HG03108 (cell line): Measurements from ENCODE around the gene LIMS2.

Experiments used
- ATAC-seq: cut with Tn5 transposase; IDR thresholded peaks from one replicate; pipeline ENCODE4 v1.9.1; 2021; ENCODE audit warnings: moderate library complexity; ENCODE audit not compliant: unreplicated experiment

The LIMS2 gene

GRCh38 chr2:127608061-127609030, 67.0 kb downstream of the LIMS2 start:
- ATAC-seq, result no peak

DNA sequence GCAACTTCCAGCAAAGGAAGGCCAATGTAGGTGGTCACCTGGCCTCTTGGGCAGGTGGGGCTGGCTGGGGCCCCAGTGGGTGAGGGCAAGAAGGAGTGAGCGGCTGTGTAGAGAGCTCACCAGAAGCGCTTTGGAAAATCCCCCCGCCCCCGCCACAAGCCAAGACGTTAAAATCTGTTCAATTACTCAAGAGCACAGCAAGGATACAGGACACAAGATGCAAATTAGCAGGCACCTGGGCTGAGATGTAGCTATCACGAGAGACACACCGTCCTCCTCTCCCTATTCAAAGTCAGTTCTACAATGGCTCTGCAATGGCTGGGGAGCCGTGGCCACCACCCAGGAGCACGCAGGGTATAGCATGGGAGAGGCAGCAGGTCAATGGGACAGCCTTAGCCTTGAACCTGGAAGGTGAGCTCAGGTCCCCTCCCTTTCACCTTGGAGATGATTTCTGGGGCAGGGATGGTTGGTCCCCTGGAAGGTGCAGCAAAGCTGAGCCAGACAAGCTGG, 67.9 kb downstream of the LIMS2 start:
- no peak for ATAC-seq

DNA sequence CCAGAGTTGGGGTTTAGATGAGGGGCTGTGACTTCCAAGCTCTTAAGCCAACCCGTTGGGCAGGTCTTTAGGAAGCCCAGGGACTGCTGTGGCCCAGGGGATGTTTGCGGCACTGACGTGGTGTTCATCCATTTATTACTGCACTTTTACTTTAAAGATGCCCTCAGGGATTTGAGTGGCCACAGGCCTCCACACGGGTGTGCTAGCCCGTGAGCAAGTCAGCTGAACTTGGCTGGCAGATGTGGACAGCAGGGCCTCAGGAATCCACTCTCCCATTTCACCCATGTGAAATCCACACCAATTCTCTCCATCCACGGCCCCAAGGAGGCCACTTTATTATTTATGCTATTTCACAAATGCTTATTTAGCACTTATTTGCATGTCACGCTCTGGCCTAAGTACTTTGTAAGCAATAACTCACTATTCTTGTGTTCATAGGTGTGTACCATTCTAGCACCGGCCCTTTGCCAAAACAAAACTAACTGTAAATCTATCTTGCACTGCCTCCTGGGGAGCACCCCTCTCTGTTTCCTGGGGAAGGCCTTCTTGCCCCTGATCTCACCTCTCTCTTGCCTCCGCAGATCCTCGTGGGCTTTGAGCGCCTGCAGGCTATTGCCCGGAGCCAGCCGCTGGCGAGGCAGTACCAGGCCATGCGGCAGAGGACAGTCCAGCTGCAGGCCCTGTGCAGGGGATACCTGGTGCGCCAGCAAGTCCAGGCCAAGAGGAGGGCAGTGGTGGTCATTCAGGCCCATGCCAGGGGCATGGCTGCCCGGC, 68.5 kb downstream of the LIMS2 start:
- no peak for ATAC-seq

- no peak for ATAC-seq
Measured at GRCh38 chr2:127605691-127606263, 69.6 kb downstream of the LIMS2 start.

DNA sequence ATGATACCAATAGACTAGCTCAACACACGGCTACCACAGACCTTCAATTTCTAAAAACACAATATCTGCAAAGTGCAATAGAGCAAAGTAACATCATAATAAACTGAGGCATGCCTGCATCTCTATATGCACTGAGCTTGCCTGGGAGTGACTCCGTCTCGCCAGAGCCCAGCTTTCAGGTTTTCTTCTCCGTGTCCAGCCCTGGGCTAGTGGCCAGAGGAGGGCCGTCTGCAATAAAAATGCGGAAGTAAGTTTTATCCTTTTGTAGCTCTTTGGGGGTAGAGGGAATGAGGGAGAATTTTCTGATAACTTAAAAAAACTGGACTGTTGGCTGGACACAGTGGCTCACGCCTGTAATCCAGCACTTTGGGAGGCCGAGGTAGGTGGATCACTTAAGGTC, 70.3 kb downstream of the LIMS2 start:
- no peak for ATAC-seq

GRCh38 chr2:127599211-127599610, 76.1 kb downstream of the LIMS2 start:
- no peak for ATAC-seq

- no peak for ATAC-seq
Measured at GRCh38 chr2:127598711-127599110, 76.6 kb downstream of the LIMS2 start.

DNA sequence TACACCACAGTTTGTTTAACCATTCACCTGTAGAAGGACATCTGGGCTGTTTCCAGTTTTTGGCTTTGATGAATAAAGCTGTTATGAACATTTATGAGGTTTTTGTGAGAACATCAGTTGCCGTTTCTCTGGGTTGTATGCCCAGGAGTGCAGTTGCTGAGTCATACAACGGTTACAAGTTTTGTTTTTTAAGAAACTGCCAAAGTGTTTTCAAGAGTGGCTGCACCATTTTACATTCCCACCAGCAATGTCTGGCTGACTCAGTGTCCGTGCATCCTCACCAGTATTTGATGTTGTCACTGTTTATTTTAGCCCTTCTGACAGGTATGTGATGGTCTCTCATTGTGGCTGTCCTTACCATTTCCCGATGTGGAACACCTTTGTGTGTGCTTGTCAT, 77.3 kb downstream of the LIMS2 start:
- no peak for ATAC-seq

GRCh38 chr2:127597046-127597983, 78.0 kb downstream of the LIMS2 start:
- no peak for ATAC-seq

GRCh38 chr2:127596311-127597045, 78.9 kb downstream of the LIMS2 start:
- no peak for ATAC-seq

DNA sequence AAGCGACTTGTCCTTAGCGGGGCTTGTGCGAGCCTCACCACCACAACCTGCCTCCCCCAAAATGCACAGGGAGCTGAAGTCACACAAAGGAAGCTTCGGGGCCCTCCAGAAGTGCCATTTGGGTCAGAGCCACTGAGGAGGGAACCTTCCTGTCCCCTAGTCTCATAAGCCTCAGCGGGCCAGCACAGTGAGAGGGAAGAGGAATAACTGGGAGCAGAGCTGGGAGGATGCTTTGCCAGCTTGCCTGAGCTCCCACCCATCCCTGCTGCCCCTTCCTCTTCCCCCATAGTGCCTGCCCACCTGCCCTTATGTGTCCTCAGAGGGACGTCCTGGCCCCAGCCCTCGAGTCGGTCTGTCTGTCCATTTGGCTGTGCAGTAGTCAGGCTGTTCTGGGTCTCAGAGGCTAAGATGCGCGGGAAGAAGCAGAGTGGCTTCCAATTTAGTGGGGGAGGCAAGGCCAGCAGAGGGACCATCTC, 81.2 kb downstream of the LIMS2 start:
- ATAC-seq, result no peak

DNA sequence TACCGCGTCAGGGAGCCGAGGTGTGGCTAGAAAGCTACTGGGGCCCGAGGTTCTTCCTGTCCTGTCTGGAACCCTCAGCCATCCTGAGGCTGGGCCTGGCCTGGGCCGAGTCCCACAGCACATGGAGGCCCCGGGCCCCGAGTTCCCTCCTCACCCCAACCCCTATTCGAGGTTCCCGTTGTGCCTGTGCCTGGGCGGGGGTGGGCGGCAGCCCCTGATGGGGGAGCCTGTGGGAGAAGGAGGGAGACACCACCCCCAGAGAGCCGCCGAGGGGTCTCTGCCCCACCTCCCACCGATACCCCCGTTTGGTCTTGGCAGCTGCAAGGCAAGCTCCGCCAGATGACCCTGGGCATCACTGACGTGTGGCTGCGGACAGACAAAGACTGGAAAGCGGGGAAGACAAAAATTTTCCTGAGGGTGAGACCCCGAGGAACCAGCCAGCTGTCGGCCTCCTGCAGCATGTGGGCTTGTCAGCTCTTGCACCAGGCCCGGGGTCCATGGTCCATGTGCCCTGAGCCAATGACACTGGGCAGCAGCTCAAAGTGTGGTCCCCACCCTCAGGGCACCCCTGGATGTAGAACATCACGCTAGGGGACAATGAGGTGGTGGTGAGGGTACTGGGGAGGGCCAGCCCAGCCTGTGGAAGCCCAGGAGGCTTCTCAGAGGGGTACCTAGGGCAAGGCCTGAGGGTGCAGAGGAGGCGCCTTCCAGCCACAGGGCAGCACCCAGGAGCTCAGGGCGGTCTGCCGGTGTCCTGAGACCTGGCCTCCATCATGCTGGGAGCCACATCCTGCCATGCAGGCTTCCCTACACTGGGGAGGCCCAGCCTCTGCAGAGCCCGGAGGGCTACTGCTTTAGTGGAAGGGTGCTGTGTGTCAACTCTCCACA, 81.9 kb downstream of the LIMS2 start:
- ATAC-seq, result no peak

DNA sequence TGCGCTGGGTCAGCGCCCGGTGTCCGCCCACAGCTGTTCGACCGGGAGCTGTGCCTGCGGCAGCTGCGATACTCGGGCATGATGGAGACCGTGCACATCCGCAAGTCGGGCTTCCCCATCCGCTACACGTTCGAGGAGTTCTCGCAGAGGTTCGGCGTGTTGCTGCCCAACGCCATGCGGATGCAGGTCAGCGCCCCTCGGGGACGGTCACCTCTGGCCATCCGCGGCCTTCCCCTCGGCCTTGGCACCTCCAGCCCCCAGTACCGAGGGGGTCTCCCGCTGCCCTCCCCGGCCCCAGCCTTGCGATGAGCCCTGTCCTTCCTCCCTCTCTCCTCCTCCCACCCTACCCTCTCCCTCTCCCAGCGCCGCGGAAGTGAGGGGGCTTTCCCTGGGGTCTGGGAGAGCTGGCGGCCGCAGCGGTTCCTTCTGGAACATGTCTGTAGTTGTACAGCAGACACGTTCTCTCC, 82.5 kb downstream of the LIMS2 start:
- no peak for ATAC-seq

DNA sequence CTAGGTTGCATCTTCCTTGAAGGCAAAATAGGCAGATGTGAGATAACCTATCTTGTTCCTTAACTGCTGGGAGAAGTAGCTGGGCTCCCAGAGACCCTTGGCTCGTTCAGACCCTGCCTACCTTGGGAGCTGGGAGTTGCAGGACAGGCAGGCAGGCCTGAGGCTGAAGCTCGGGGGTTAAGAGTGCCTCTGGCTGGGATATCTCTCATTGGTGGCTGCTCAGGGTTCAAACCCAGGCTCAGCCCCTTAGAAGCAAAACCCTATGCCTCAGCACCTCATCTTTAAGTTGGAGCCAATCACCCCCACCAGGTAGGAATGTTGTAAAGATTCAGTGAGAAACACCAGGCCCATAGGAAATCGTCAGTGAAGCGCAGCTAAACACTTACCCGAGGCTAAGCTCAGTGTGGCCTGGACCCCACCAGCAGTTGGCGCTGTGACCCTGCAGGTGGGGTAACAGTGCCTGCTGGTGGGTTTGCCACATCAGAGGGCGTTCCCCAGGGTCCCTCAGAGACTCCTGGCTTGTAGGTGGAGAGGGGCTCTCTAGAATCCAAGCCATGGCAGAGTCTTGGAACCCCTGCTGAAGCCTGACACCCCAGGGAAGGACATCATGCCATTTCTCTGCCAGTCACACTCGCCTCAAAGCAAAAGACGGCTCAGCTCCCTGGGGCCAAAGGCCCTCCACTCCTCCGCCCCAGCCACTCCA, 84.0 kb downstream of the LIMS2 start:
- no peak for ATAC-seq

GRCh38 chr2:127590386-127591190, 84.7 kb downstream of the LIMS2 start:
- no peak for ATAC-seq

DNA sequence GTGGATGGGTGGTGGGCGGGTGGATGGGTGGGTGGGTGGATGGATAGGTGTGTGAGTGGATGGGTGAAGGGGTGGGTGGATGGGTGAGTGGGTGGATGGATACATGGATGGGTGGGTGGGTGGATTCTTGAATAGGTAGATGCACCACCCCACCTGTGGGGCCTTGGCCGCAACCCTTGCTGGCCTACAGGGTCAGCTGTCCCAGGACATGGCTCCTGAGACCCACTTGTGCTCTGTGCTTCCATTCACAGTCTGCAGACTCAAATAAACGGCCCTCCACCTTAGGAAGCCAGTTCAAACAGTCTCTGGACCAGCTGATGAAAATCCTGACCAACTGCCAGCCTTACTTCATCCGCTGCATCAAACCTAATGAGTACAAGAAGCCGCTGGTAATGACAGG, 85.5 kb downstream of the LIMS2 start:
- no peak for ATAC-seq

DNA sequence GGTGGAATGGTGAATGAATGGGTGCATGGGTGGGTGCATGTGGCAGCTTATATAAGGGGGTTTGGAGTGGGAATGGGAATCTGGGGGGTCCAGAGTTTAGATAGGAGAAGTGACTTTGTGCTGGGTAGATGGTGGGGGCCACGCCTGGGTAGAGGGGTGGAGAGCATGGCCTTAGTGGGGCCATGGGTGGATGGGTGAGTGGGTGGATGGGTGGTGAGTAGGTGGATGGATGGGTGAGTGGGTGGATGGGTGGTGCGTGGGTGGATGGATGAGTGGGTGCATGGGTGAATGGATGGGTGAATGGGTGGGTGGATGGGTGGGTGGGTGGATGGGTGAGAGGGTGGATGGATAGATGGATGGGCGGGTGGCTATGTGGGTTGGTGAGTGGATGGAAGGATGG, 86.0 kb downstream of the LIMS2 start:
- ATAC-seq, result no peak
